GM23338 (cell line): ENCODE results near the gene RNF167. TPM values are rescaled to one million over a fixed set of nuclear protein-coding genes. Genes with fewer than 3 reads are reported as not detected.
A peak's percentile ranks its signal among the peaks of the same experiment; 100 is the strongest.

Source experiments
- ATAC-seq: fragments of 200-7000 bp; cut with Tn5 transposase; 3 replicates; pipeline ENCODE4 v1.9.1; 2020
- DNase-seq: peaks from one replicate; pipeline ENCODE4 v3.0.0-alpha.2; 2015; ENCODE audit warnings: low spot score
- H2AFZ ChIP-seq: fragments of 200-600 bp; sonication (generic); 2 replicates; pipeline ENCODE4 v1.8.0; 2016; ENCODE audit warnings: antibody characterized with exemption, mild to moderate bottlenecking, moderate library complexity
- H3F3A ChIP-seq: fragments of 200-600 bp; sonication (generic); replicated peaks from 2 replicates; pipeline ENCODE4 v1.8.0; 2017; ENCODE audit warnings: antibody characterized with exemption, mixed run types, low read depth
- H3K27ac ChIP-seq: fragments of 200-600 bp; sonication (generic); 2 replicates; pipeline ENCODE4 v1.6.1; 2016; ENCODE audit warnings: low read depth
- H3K27me3 ChIP-seq: fragments of 200-600 bp; sonication (generic); 2 replicates; pipeline ENCODE4 v1.8.0; 2016; ENCODE audit warnings: mild to moderate bottlenecking, mixed run types, moderate library complexity; ENCODE audit not compliant: insufficient read depth
- H3K36me3 ChIP-seq: fragments of 200-600 bp; sonication (generic); 2 replicates; pipeline ENCODE4 v1.8.0; 2016; ENCODE audit warnings: mild to moderate bottlenecking; ENCODE audit not compliant: insufficient read depth
- H3K4me1 ChIP-seq: fragments of 200-600 bp; sonication (generic); 2 replicates; pipeline ENCODE4 v1.8.0; 2016; ENCODE audit warnings: mild to moderate bottlenecking, moderate library complexity; ENCODE audit not compliant: insufficient read depth
- H3K4me2 ChIP-seq: fragments of 200-600 bp; sonication (generic); 2 replicates; pipeline ENCODE4 v1.7.1; 2017; ENCODE audit warnings: mixed run types
- H3K4me3 ChIP-seq: fragments of 200-600 bp; sonication (generic); 2 replicates; pipeline ENCODE4 v1.6.1; 2016; ENCODE audit warnings: mixed run types
- H3K79me2 ChIP-seq: fragments of 200-600 bp; sonication (generic); replicated peaks from 2 replicates; pipeline ENCODE4 v1.8.0; 2017; ENCODE audit warnings: mild to moderate bottlenecking; ENCODE audit not compliant: insufficient read depth
- H3K9me2 ChIP-seq: fragments of 200-600 bp; sonication (generic); 2 replicates; pipeline ENCODE4 v1.8.0; 2017; ENCODE audit not compliant: insufficient read depth
- H4K20me1 ChIP-seq: fragments of 200-600 bp; sonication (generic); replicated peaks from 2 replicates; pipeline ENCODE4 v1.8.0; 2017; ENCODE audit warnings: mild to moderate bottlenecking; ENCODE audit not compliant: insufficient read depth
- H3K27ac Mint-ChIP-seq: 2 replicates; pipeline ENCODE4 v1.8.0; 2020; ENCODE audit warnings: inconsistent platforms, mild to moderate bottlenecking, moderate library complexity, mixed read lengths
- H3K27me3 Mint-ChIP-seq: 3 replicates; pipeline ENCODE4 v1.8.0; 2022; ENCODE audit warnings: low read depth, mild to moderate bottlenecking, moderate library complexity, mixed read lengths, inconsistent platforms; ENCODE audit not compliant: insufficient read depth, poor library complexity
- H3K36me3 Mint-ChIP-seq: 3 replicates; pipeline ENCODE4 v1.8.0; 2021; ENCODE audit warnings: low read depth, mild to moderate bottlenecking, inconsistent platforms, moderate library complexity, mixed read lengths
- H3K4me1 Mint-ChIP-seq: 3 replicates; pipeline ENCODE4 v1.8.0; 2020; ENCODE audit warnings: mild to moderate bottlenecking, inconsistent platforms, mixed read lengths
- H3K4me3 Mint-ChIP-seq: 3 replicates; pipeline ENCODE4 v1.8.0; 2021; ENCODE audit warnings: moderate library complexity, mild to moderate bottlenecking, inconsistent platforms, mixed read lengths
- H3K9me3 Mint-ChIP-seq: 3 replicates; pipeline ENCODE4 v1.8.0; 2020; ENCODE audit warnings: moderate library complexity, mild to moderate bottlenecking, inconsistent platforms, mixed read lengths
- CREB1 ChIP-seq: fragments of 250-450 bp; sonication (Bioruptor Pico); IDR thresholded peaks from 2 replicates; pipeline ENCODE4 v1.5.0; 2020; ENCODE audit warnings: low read depth, mild to moderate bottlenecking, moderate library complexity
- CTCF ChIP-seq, 2 experiments: fragments of 200-600 bp in 1 of 2; sonication (generic) in 1 of 2; conservative IDR thresholded peaks; 2 replicates each; pipeline versions ENCODE4 v1.5.1 to v1.6.1; 2016 to 2017; ENCODE audit warnings: antibody characterized with exemption in 2 of 2, low read depth in 2 of 2, mild to moderate bottlenecking in 2 of 2, moderate library complexity in 1 of 2
- ETS1 ChIP-seq: IDR thresholded peaks from 2 replicates; pipeline ENCODE4 v1.6.1; 2016; ENCODE audit warnings: antibody characterized with exemption
- EZH2 ChIP-seq: fragments of 200-600 bp; sonication (generic); IDR thresholded peaks from one replicate; pipeline ENCODE4 v1.8.0; 2017; ENCODE audit warnings: antibody characterized with exemption, mild to moderate bottlenecking, low read depth; ENCODE audit not compliant: unreplicated experiment
- EZH2phosphoT487 ChIP-seq: fragments of 200-600 bp; sonication (generic); IDR thresholded peaks from one replicate; pipeline ENCODE4 v1.8.1; 2018; ENCODE audit warnings: antibody characterized with exemption; ENCODE audit not compliant: unreplicated experiment
- POLR2AphosphoS5 ChIP-seq: IDR thresholded peaks from 2 replicates; pipeline ENCODE4 v1.6.1; 2016; ENCODE audit warnings: antibody characterized with exemption, low read depth
- REST ChIP-seq: IDR thresholded peaks from one replicate; pipeline ENCODE4 v1.6.1; 2018; ENCODE audit warnings: antibody characterized with exemption; ENCODE audit not compliant: unreplicated experiment
- STAT1 ChIP-seq: IDR thresholded peaks from one replicate; pipeline ENCODE4 v1.6.1; 2016; ENCODE audit warnings: antibody characterized with exemption; ENCODE audit not compliant: unreplicated experiment
- ZNF114 ChIP-seq: fragments of 250-450 bp; sonication (Bioruptor Pico); IDR thresholded peaks from 2 replicates; pipeline ENCODE4 v1.5.0; 2020; ENCODE audit warnings: mild to moderate bottlenecking, moderate library complexity
- polyA plus RNA-seq: library from polyadenylated mRNA; unstranded; fragments of >200 nt; fragmentation: Nextera tagmentation; extraction: Ambion mirVana; gene quantifications from 2 replicates; pipeline ENCODE4 v1.2.1, GENCODE V29; 2016
- total RNA-seq: library from RNA; depleted of rRNA; stranded (reverse); fragments of >200 nt; shearing (Covaris generic); gene quantifications from 2 replicates; pipeline ENCODE4 v1.2.3, GENCODE V29; 2014

Gene RNF167
- total and polyA plus RNA-seq, 2 experiments from 2014 or later: 61.2 to 84.4 TPM

GRCh38 chr17:4920351-4921048 is 19.6 kb upstream of the RNF167 start:
- no peak overlapping the region for H3K27ac Mint-ChIP-seq
- H3K4me2 ChIP-seq: no peak overlapping the region
- no peaks in the 10 kb centered on the region for H3K36me3 Mint-ChIP-seq
- no peak overlapping the region for H3K4me3 Mint-ChIP-seq
- H3K27me3 ChIP-seq: no peaks in the 10 kb centered on the region
- DNase-seq (no peak), ATAC-seq (peak; percentile 23; the same call in 1 of the 3 replicates)
- H3F3A ChIP-seq: peaks cover 2% of the 10 kb centered on the region; the same call in 1 of the 2 replicates
- no peaks in the 10 kb centered on the region for H4K20me1 ChIP-seq
- H3K27me3 Mint-ChIP-seq: peaks cover 7% of the 10 kb centered on the region
- no peaks in the 10 kb centered on the region for H3K9me2 ChIP-seq
- peaks cover 9% of the 10 kb centered on the region for H3K4me1 Mint-ChIP-seq
- no peaks in the 10 kb centered on the region for H3K36me3 ChIP-seq
- no peak overlapping the region for H3K27ac ChIP-seq
- no peaks in the 10 kb centered on the region for H3K9me3 Mint-ChIP-seq
- H2AFZ ChIP-seq: no peak overlapping the region
- H3K79me2 ChIP-seq: no peaks in the 10 kb centered on the region
- H3K4me3 ChIP-seq: no peak overlapping the region
- TF ChIP-seq EZH2: no peak
- TF ChIP-seq POLR2AphosphoS5: no peak
- TF ChIP-seq STAT1: no peak
- no peak for TF ChIP-seq CTCF (conservative IDR thresholded peaks at IDR 0.05; ENCODE audit: low read depth in 2 of 2)
- TF ChIP-seq EZH2phosphoT487: no peak
- TF ChIP-seq REST: no peak
- no peak for TF ChIP-seq ZNF114 (CRISPR knock-in tag)
- no peak for TF ChIP-seq CREB1 (CRISPR knock-in tag)
- no peak for TF ChIP-seq ETS1
- 0 out of 2 replicates have a peak, but pooled peaks cover 6% of the 10 kb centered on the region for H3K4me1 ChIP-seq
